ENCODE data around the gene DOCK2. TPM values are rescaled to one million over a fixed set of nuclear protein-coding genes. Genes with fewer than 3 reads are reported as not detected.

The DOCK2 gene
- total RNA-seq, 1 experiment from 2014 or later = 1.4 TPM

- ATAC-seq (no peak), DNase-seq (ENCODE audit: low read depth, low spot score) (no peak)
- Histone ChIP-seq H3K27ac (ENCODE audit: low read length) (no peak overlapping the region), H3K36me3 (ENCODE audit: control insufficient read depth, insufficient read depth, low read length) (no peaks in the 10 kb centered on the region), H3K27me3 (ENCODE audit: control insufficient read depth, insufficient read depth, low read length) (no peaks in the 10 kb centered on the region), H3K4me1 (ENCODE audit: control insufficient read depth, insufficient read depth, low read length) (no peaks in the 10 kb centered on the region), H3K9me3 (ENCODE audit: control insufficient read depth, insufficient read depth, low read depth, low read length) (no peaks in the 10 kb centered on the region), H3K4me3 (ENCODE audit: low read depth in 2 of 2, low read length in 2 of 2) (no peak overlapping the region)
- in situ Hi-C loops (cut with HindIII; ENCODE audit: low pct_unique_long_range_greater_than_20kb, low sequenced_read_pairs) (no loop called here), intact Hi-C loops (cut with micrococcal nuclease; ENCODE audit: unreplicated experiment) (no loop called here)
- ChIA-PET POLR2A (no interaction called here), CTCF (no interaction called here)
- TF ChIP-seq CTCF (IDR thresholded peaks at IDR 0.05) (no peak), REST (IDR thresholded peaks at IDR 0.05; ENCODE audit: insufficient read depth in 1 of 2, low read depth in 2 of 2, low read length in 1 of 2) (no peak), POLR2AphosphoS5 (IDR thresholded peaks at IDR 0.05; ENCODE audit: low read depth, low read length) (no peak), SIN3A (IDR thresholded peaks at IDR 0.05; ENCODE audit: borderline replicate concordance, insufficient read depth, low read depth, low read length) (no peak), TCF7L2 (IDR thresholded peaks at IDR 0.05; ENCODE audit: low read depth, low read length) (no peak)
- BruUV-seq (replicated peaks) = no TSS peak
These were observed 284.3 kb downstream of the DOCK2 start for GRCh38 chr5:169921384-169921783.

- Histone ChIP-seq H3K4me1 (ENCODE audit: control insufficient read depth, insufficient read depth, low read length) (no peaks in the 10 kb centered on the region), H3K27me3 (ENCODE audit: control insufficient read depth, insufficient read depth, low read length) (no peaks in the 10 kb centered on the region), H3K36me3 (ENCODE audit: control insufficient read depth, insufficient read depth, low read length) (no peaks in the 10 kb centered on the region), H3K4me3 (ENCODE audit: low read depth in 2 of 2, low read length in 2 of 2) (no peak overlapping the region), H3K27ac (ENCODE audit: low read length) (no peak overlapping the region), H3K9me3 (ENCODE audit: control insufficient read depth, insufficient read depth, low read depth, low read length) (no peaks in the 10 kb centered on the region)
- ATAC-seq (no peak), DNase-seq (ENCODE audit: low read depth, low spot score) (no peak)
- in situ Hi-C loops (cut with HindIII; ENCODE audit: low pct_unique_long_range_greater_than_20kb, low sequenced_read_pairs) = no loop called here
- TF ChIP-seq POLR2AphosphoS5 (IDR thresholded peaks at IDR 0.05; ENCODE audit: low read depth, low read length) = no peak
- BruUV-seq (replicated peaks) = no TSS peak
- intact Hi-C loops (cut with micrococcal nuclease; ENCODE audit: unreplicated experiment) = no loop called here
- ChIA-PET CTCF (no interaction called here), POLR2A (no interaction called here)
These were observed 284.9 kb downstream of the DOCK2 start for GRCh38 chr5:169921949-169922348.

- Histone ChIP-seq H3K36me3 (ENCODE audit: control insufficient read depth, insufficient read depth, low read length) (no peaks in the 10 kb centered on the region), H3K27me3 (ENCODE audit: control insufficient read depth, insufficient read depth, low read length) (no peaks in the 10 kb centered on the region), H3K4me3 (ENCODE audit: low read depth in 2 of 2, low read length in 2 of 2) (no peak overlapping the region), H3K4me1 (ENCODE audit: control insufficient read depth, insufficient read depth, low read length) (no peaks in the 10 kb centered on the region), H3K27ac (ENCODE audit: low read length) (no peak overlapping the region), H3K9me3 (ENCODE audit: control insufficient read depth, insufficient read depth, low read depth, low read length) (no peaks in the 10 kb centered on the region)
- POLR2A ChIA-PET = no interaction called here
- CTCF ChIA-PET = no interaction called here
- no peak for TF ChIP-seq REST (IDR thresholded peaks at IDR 0.05; ENCODE audit: insufficient read depth in 1 of 2, low read depth in 2 of 2, low read length in 1 of 2)
- no peak for TF ChIP-seq CTCF (IDR thresholded peaks at IDR 0.05)
- no peak for TF ChIP-seq TCF7L2 (IDR thresholded peaks at IDR 0.05; ENCODE audit: low read depth, low read length)
- TF ChIP-seq SIN3A (IDR thresholded peaks at IDR 0.05; ENCODE audit: borderline replicate concordance, insufficient read depth, low read depth, low read length) = no peak
- no peak for TF ChIP-seq POLR2AphosphoS5 (IDR thresholded peaks at IDR 0.05; ENCODE audit: low read depth, low read length)
- intact Hi-C loops (cut with micrococcal nuclease; ENCODE audit: unreplicated experiment) = no loop called here
- no TSS peak for BruUV-seq (replicated peaks)
- no peak for ATAC-seq
- no peak for DNase-seq (ENCODE audit: low read depth, low spot score)
- in situ Hi-C loops (cut with HindIII; ENCODE audit: low pct_unique_long_range_greater_than_20kb, low sequenced_read_pairs) = no loop called here
These were observed 285.4 kb downstream of the DOCK2 start for GRCh38 chr5:169922474-169922873.
